Gastroesophageal sphincter (tissue), 4 donors: ENCODE results near the gene STRN. TPM values are rescaled to one million over a fixed set of nuclear protein-coding genes. Genes with fewer than 3 reads are reported as not detected.

Experiments used
- ATAC-seq: fragments of 150-250 bp; one replicate; pipeline ENCODE4 v1.9.1; 2016; ENCODE audit warnings: mild to moderate bottlenecking, moderate library complexity
- H3K27ac ChIP-seq, 4 donors: fragments of 200-600 bp; sonication (generic) in 3 of 4; 1 replicate in 3 of 4; 2 replicates in 1 of 4; pipeline ENCODE4 v1.5.1; 2016 to 2019
- H3K27me3 ChIP-seq: fragments of 200-600 bp; sonication (generic); one replicate; pipeline ENCODE4 v1.5.1; 2019
- H3K36me3 ChIP-seq, 2 donors: fragments of 200-600 bp; sonication (generic); one replicate each; pipeline ENCODE4 v1.5.1; 2019; ENCODE audit warnings: control low read depth in 1 of 2
- H3K4me1 ChIP-seq, 3 donors: fragments of 200-600 bp; sonication (generic); 1 replicate in 2 of 3; 2 replicates in 1 of 3; pipeline ENCODE4 v1.5.1; 2016 to 2019; ENCODE audit warnings: control low read depth in 2 of 3
- H3K4me3 ChIP-seq, 2 donors: fragments of 200-600 bp; sonication (generic); one replicate each; pipeline ENCODE4 v1.5.1; 2019; ENCODE audit warnings: mild to moderate bottlenecking in 1 of 2, moderate library complexity in 1 of 2
- H3K9me3 ChIP-seq, 3 donors: fragments of 200-600 bp; sonication (generic); one replicate each; pipeline ENCODE4 v1.5.1; 2017 to 2019; ENCODE audit warnings: control low read depth in 2 of 3
- EP300 ChIP-seq: sonication (generic); formaldehyde crosslinking; IDR thresholded peaks from one replicate; pipeline ENCODE4 v1.6.1; 2017; ENCODE audit warnings: antibody characterized with exemption, mild to moderate bottlenecking
- POLR2A ChIP-seq, 2 donors: fragments of 450-650 bp; IDR thresholded peaks; one replicate each; pipeline ENCODE4 v1.6.1; 2017; ENCODE audit warnings: antibody characterized with exemption in 2 of 2, mild to moderate bottlenecking in 2 of 2, moderate library complexity in 1 of 2
- POLR2AphosphoS5 ChIP-seq: sonication (generic); formaldehyde crosslinking; IDR thresholded peaks from one replicate; pipeline ENCODE4 v1.6.1; 2017; ENCODE audit warnings: antibody characterized with exemption
- WGBS, 2 donors: methylation state at CpG; one replicate each; pipeline ENCODE4 v1.1.5; 2018; ENCODE audit warnings: low coverage in 1 of 2; 5-methylcytosine and 5-hydroxymethylcytosine counted together
- total RNA-seq, 4 donors: library from RNA; depleted of rRNA; stranded (reverse); fragments of >200 nt; gene quantifications; one replicate each; pipeline ENCODE4 v1.1.0, GENCODE V29; 2016
- TF ChIP-seq, protein P1 (sequence below), 4 experiments: fragments of 200-600 bp in 2 of 4; fragments of 450-650 bp in 2 of 4; sonication (generic) in 1 of 4; IDR thresholded peaks; one replicate each; pipeline ENCODE4 v1.5.1; 2017 to 2019; ENCODE audit warnings: antibody characterized with exemption in 4 of 4, mild to moderate bottlenecking in 2 of 4, moderate library complexity in 2 of 4

The STRN gene
- total RNA-seq, 4 donors from 2014 or later = 18.5 to 24.6 (median 20.9) TPM

DNA sequence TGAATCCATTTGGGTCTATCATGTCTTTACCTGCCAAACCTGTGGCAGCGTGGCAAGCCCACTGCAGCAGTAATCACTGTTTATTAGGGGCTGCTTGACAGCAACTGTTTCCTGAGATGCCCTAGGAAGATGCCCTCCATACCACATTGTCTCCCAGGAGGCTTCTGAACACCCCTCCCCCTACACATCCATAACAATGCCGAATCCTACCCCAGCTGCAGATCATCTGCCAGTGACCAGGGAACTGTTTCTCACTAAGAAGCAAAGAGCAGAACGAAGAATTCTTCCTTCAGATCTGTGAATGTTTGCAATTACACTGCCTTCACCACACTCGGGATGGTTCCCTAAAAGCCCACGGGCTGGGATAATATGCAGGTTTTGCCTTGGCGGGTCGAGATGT lies 142.1 kb downstream of the STRN start:
- Histone ChIP-seq H3K27me3 (peaks cover 7% of the 10 kb centered on the region), H3K4me1 (no peaks in the 10 kb centered on the region), H3K4me3 (no peak overlapping the region), H3K9me3 (no peaks in the 10 kb centered on the region), H3K27ac (no peak overlapping the region), H3K36me3 (no peaks in the 10 kb centered on the region)
- no peak for ATAC-seq
- WGBS, 2 donors = 45 to 57% methylated on average over 4 to 7 of the region's 7 CpGs
- TF ChIP-seq, protein P1, sequence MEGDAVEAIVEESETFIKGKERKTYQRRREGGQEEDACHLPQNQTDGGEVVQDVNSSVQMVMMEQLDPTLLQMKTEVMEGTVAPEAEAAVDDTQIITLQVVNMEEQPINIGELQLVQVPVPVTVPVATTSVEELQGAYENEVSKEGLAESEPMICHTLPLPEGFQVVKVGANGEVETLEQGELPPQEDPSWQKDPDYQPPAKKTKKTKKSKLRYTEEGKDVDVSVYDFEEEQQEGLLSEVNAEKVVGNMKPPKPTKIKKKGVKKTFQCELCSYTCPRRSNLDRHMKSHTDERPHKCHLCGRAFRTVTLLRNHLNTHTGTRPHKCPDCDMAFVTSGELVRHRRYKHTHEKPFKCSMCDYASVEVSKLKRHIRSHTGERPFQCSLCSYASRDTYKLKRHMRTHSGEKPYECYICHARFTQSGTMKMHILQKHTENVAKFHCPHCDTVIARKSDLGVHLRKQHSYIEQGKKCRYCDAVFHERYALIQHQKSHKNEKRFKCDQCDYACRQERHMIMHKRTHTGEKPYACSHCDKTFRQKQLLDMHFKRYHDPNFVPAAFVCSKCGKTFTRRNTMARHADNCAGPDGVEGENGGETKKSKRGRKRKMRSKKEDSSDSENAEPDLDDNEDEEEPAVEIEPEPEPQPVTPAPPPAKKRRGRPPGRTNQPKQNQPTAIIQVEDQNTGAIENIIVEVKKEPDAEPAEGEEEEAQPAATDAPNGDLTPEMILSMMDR (IDR thresholded peaks at IDR 0.05) = no peak
- TF ChIP-seq EP300 = no peak
- no peak for TF ChIP-seq POLR2AphosphoS5
- TF ChIP-seq POLR2A (IDR thresholded peaks at IDR 0.05) = no peak

DNA sequence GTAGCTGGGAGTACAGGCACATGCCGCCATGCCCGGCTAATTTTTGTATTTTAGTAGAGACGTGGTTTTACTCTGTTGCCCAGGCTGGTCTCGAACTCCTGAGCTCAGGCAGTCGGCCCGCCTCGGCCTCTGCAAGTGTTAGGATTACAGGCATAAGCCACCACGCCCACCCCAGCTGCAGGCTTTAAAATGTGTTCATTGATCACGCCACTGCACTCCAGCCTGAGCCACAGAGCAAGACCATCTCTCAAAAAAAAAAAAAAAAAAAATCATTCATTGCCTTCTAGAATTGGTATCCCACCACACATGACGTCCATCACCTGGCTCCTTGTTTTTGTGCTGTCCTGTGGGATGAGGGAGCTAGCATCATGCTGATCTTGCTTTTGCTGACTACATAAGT lies 142.5 kb downstream of the STRN start:
- no peak for ATAC-seq
- no peaks in the 10 kb centered on the region for H3K4me1 ChIP-seq
- TF ChIP-seq EP300 (no peak), POLR2A (IDR thresholded peaks at IDR 0.05) (no peak), POLR2AphosphoS5 (no peak)
- TF ChIP-seq, protein P1 (IDR thresholded peaks at IDR 0.05) = no peak
- no peak overlapping the region for H3K27ac ChIP-seq
- H3K4me3 ChIP-seq = no peak overlapping the region
- peaks cover 7% of the 10 kb centered on the region for H3K27me3 ChIP-seq
- WGBS, 2 donors = 70 to 73% methylated on average over 3 to 6 of the region's 10 CpGs
- H3K36me3 ChIP-seq = no peaks in the 10 kb centered on the region
- H3K9me3 ChIP-seq = no peaks in the 10 kb centered on the region

DNA sequence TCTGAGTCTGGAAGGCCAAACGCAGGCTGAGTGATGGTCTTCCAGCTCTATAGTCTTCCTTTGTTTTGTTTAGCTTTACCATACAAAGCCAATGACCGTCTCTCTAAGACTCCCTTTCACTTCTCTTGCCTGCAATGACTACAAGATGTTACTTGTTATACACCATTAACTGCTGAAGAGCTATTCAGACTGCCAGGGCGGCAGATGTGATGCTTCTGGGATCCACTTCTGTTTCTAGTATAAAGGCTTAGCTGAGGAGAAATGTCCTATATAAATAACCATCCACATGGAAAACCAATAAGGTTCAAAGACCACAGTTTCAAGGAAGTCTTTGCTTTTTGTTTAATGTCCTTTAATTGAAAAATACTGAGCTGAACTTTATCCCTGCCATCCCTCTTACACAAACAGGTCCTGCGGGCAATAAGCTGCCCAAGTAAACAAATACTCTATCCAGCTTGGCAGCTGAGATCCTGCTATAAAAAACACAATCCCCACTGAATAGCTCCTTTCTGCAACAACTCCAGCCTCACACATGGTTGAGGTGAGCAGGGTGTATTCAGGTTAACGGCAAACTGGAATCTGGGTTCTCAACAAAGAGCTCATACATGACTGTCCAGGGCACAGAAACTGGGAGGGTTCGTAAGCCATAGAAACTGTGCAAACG lies 145.3 kb downstream of the STRN start:
- no peak overlapping the region for H3K4me3 ChIP-seq
- no peak for TF ChIP-seq POLR2AphosphoS5
- TF ChIP-seq EP300 = no peak
- TF ChIP-seq, protein P1 (IDR thresholded peaks at IDR 0.05) = no peak
- TF ChIP-seq POLR2A (IDR thresholded peaks at IDR 0.05) = no peak

DNA sequence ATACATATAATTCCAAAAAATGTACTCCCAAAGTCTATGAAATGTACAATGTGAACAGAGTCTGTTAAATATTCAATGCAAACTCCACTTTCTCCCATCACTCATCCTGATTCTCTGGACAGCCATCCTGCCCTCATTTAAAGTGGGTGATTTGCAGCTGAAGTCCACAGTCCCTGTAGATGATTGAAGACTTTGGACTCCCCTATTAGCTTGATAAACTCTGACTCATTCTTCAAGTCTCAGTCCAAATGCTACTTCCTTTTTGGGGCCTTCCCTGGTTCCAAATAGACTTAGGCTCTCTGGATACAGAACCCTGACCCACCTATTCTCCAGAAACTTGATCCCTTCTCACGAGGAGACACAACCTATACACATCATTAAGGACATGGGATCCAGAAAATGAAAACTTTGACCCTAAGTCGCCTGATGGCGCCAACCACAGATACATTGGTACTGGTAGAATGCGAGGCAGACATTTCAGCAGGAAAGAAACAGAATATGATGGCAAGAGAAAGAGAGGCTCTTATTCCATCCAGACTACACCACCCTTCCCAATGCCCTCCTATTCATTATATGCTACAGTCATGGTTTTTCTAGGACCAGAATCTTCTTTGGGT lies 147.1 kb downstream of the STRN start:
- ATAC-seq = no peak
- Histone ChIP-seq H3K4me1 (no peaks in the 10 kb centered on the region), H3K9me3 (no peaks in the 10 kb centered on the region), H3K27ac (no peak overlapping the region), H3K36me3 (no peaks in the 10 kb centered on the region), H3K4me3 (no peak overlapping the region), H3K27me3 (peaks cover 1% of the 10 kb centered on the region)
- 81 to 84% methylated on average over 3 to 4 of the region's 4 CpGs for WGBS, 2 donors
- TF ChIP-seq, protein P1 (IDR thresholded peaks at IDR 0.05) = no peak
- TF ChIP-seq POLR2AphosphoS5 (no peak), POLR2A (IDR thresholded peaks at IDR 0.05) (no peak), EP300 (no peak)

More for the DNA sequence above, 145.3 kb downstream of the STRN start:
- Histone ChIP-seq H3K9me3 (no peaks in the 10 kb centered on the region), H3K36me3 (no peaks in the 10 kb centered on the region), H3K4me1 (no peaks in the 10 kb centered on the region), H3K27me3 (peaks cover 7% of the 10 kb centered on the region), H3K27ac (no peak overlapping the region)
- 79 to 82% methylated on average over 4 to 7 of the region's 7 CpGs for WGBS, 2 donors
- no peak for ATAC-seq

DNA sequence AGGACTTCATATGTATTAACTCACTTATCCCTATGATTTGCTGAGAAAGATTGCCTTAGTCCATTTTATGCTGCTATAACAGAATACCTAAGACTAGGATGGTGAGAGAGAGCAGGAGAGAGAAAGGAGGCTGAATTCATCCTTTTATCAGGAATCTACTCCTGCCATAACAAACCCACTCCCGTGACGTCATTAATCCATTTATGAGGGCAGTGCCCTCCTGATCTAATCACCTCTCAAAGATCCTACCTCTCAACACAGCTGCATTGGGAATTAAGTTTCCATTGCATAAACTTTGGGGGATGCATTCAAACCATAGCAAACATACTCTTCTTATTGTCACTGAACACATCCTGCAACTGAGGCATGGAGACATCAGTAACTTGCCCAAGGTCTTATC lies 147.8 kb downstream of the STRN start:
- no peak overlapping the region for H3K27ac ChIP-seq
- no peaks in the 10 kb centered on the region for H3K9me3 ChIP-seq
- H3K4me1 ChIP-seq = no peaks in the 10 kb centered on the region
- no peaks in the 10 kb centered on the region for H3K36me3 ChIP-seq
- H3K27me3 ChIP-seq = no peaks in the 10 kb centered on the region
- H3K4me3 ChIP-seq = no peak overlapping the region
- WGBS, 2 donors = 76 to 84% methylated on average over 2 of the region's 2 CpGs
- no peak for TF ChIP-seq POLR2AphosphoS5
- TF ChIP-seq POLR2A (IDR thresholded peaks at IDR 0.05) = no peak
- TF ChIP-seq, protein P1 (IDR thresholded peaks at IDR 0.05) = no peak
- no peak for TF ChIP-seq EP300
- no peak for ATAC-seq
